Measurements from ENCODE around the gene PLA1A. TPM values are rescaled to one million over a fixed set of nuclear protein-coding genes. Genes with fewer than 3 reads are reported as not detected.
A peak's percentile ranks its signal among the peaks of the same experiment; 100 is the strongest.

PLA1A gene
- total and polyA plus RNA-seq, 8 donors, result 1.1 to 16.9 (median 3.3) TPM; not detected in 2

GRCh38 chr3:119598410-119599098, 869 bp downstream of the PLA1A start:
- peak overlapping the region in 2 of 5 donors; percentile 27 to 79 for H3K27ac ChIP-seq

GRCh38 chr3:119599558-119600174, 2.0 kb downstream of the PLA1A start:
- Histone ChIP-seq H3K27ac (peak overlapping the region in 2 of 5 donors; percentile 27 to 79), H3K9me3 (no peaks in the 10 kb centered on the region), H3K4me3 (no peak overlapping the region), H3K36me3 (no peaks in the 10 kb centered on the region), H3K27me3 (no peaks in the 10 kb centered on the region), H3K4me1 (peaks cover 9 to 33% (median 16%) of the 10 kb centered on the region in 4 donors)
- TF ChIP-seq CTCF (IDR thresholded peaks at IDR 0.05) (no peak), POLR2A (IDR thresholded peaks at IDR 0.05) (no peak), POLR2AphosphoS5 (IDR thresholded peaks at IDR 0.05) (no peak), EP300 (IDR thresholded peaks at IDR 0.05) (no peak)
- intact Hi-C loops (cut with DNase I; ENCODE audit: low total_unique reads), result no loop called here
- DNase-seq, result no peak
- WGBS, 5 donors, result 85 to 95% (median 92%) methylated on average over 6 of the region's 6 CpGs

More at GRCh38 chr3:119598410-119599098, 869 bp downstream of the PLA1A start:
- no peak for DNase-seq
- TF ChIP-seq POLR2AphosphoS5 (IDR thresholded peaks at IDR 0.05), result no peak
- no peak for TF ChIP-seq EP300 (IDR thresholded peaks at IDR 0.05)
- no peak for TF ChIP-seq CTCF (IDR thresholded peaks at IDR 0.05)
- TF ChIP-seq POLR2A (IDR thresholded peaks at IDR 0.05), result no peak
- Histone ChIP-seq H3K4me3 (no peak overlapping the region), H3K27me3 (no peaks in the 10 kb centered on the region), H3K4me1 (peaks cover 9 to 33% (median 16%) of the 10 kb centered on the region in 4 donors), H3K9me3 (no peaks in the 10 kb centered on the region), H3K36me3 (no peaks in the 10 kb centered on the region)
- intact Hi-C loops (cut with DNase I; ENCODE audit: low total_unique reads), result no loop called here
- WGBS, 5 donors, result 89 to 94% (median 91%) methylated on average over 1 of the region's 1 CpG

- H3K27me3 ChIP-seq, result no peaks in the 10 kb centered on the region
- 65 to 85% (median 74%) methylated on average over 5 of the region's 5 CpGs for WGBS, 5 donors
- TF ChIP-seq EP300 (IDR thresholded peaks at IDR 0.05) (no peak), CTCF (IDR thresholded peaks at IDR 0.05) (peak in 1 of 7 experiments; percentile 7), POLR2A (IDR thresholded peaks at IDR 0.05) (no peak), POLR2AphosphoS5 (IDR thresholded peaks at IDR 0.05) (no peak)
- peak in 1 of 2 donors; percentile 27 for DNase-seq
- intact Hi-C loops (cut with DNase I; ENCODE audit: low total_unique reads), result no loop called here
- H3K9me3 ChIP-seq, result no peaks in the 10 kb centered on the region
- H3K4me1 ChIP-seq, result peaks cover 9 to 30% (median 16%) of the 10 kb centered on the region in 4 donors
- H3K4me3 ChIP-seq, result no peak overlapping the region
- no peaks in the 10 kb centered on the region for H3K36me3 ChIP-seq
- no peak overlapping the region for H3K27ac ChIP-seq
These were observed 3.0 kb downstream of the PLA1A start for GRCh38 chr3:119600732-119601131.

- 90 to 97% (median 96%) methylated on average over 3 of the region's 3 CpGs for WGBS, 5 donors
- intact Hi-C loops (cut with DNase I; ENCODE audit: low total_unique reads), result no loop called here
- Histone ChIP-seq H3K4me1 (peaks cover 5 to 26% (median 13%) of the 10 kb centered on the region in 4 donors), H3K27me3 (no peaks in the 10 kb centered on the region), H3K9me3 (no peaks in the 10 kb centered on the region), H3K36me3 (no peaks in the 10 kb centered on the region), H3K4me3 (no peak overlapping the region), H3K27ac (no peak overlapping the region)
- no peak for DNase-seq
- no peak for TF ChIP-seq CTCF (IDR thresholded peaks at IDR 0.05)
- TF ChIP-seq POLR2A (IDR thresholded peaks at IDR 0.05), result no peak
- TF ChIP-seq EP300 (IDR thresholded peaks at IDR 0.05), result no peak
- no peak for TF ChIP-seq POLR2AphosphoS5 (IDR thresholded peaks at IDR 0.05)
These were observed 3.5 kb downstream of the PLA1A start for GRCh38 chr3:119601154-119601553.
